GM18909 (cell line): ENCODE data around the gene MCM7.
A peak's percentile ranks its signal among the peaks of the same experiment; 100 is the strongest.

Experiments used
- ATAC-seq: cut with Tn5 transposase; IDR thresholded peaks from one replicate; pipeline ENCODE4 v1.9.1; 2021; ENCODE audit warnings: mild to moderate bottlenecking; ENCODE audit not compliant: unreplicated experiment, poor library complexity

The MCM7 gene

GRCh38 chr7:100075418-100075817, 25.8 kb downstream of the MCM7 start:
- no peak for ATAC-seq

- ATAC-seq = no peak
Measured at GRCh38 chr7:100074841-100075240, 26.4 kb downstream of the MCM7 start.

GRCh38 chr7:100072462-100072861, 28.7 kb downstream of the MCM7 start:
- ATAC-seq = no peak

- no peak for ATAC-seq
Measured at GRCh38 chr7:100071018-100071723, 30.0 kb downstream of the MCM7 start.

- ATAC-seq = no peak
Measured at GRCh38 chr7:100069991-100070390, 31.2 kb downstream of the MCM7 start.

GRCh38 chr7:100066953-100067352, 34.2 kb downstream of the MCM7 start:
- no peak for ATAC-seq

GRCh38 chr7:100065452-100066186, 35.6 kb downstream of the MCM7 start:
- no peak for ATAC-seq

GRCh38 chr7:100064162-100064561, 37.0 kb downstream of the MCM7 start:
- ATAC-seq = no peak

GRCh38 chr7:100063376-100063775, 37.8 kb downstream of the MCM7 start:
- ATAC-seq = no peak

- ATAC-seq = no peak
Measured at GRCh38 chr7:100061518-100062193, 39.5 kb downstream of the MCM7 start.

GRCh38 chr7:100059251-100059739, 41.9 kb downstream of the MCM7 start:
- no peak for ATAC-seq

- ATAC-seq = no peak
Measured at GRCh38 chr7:100057006-100057405, 44.2 kb downstream of the MCM7 start.

GRCh38 chr7:100053215-100053614, 48.0 kb downstream of the MCM7 start:
- ATAC-seq = no peak

GRCh38 chr7:100051611-100052010, 49.6 kb downstream of the MCM7 start:
- no peak for ATAC-seq

- peak; percentile 91 for ATAC-seq
Measured at GRCh38 chr7:100049441-100050291, 51.5 kb downstream of the MCM7 start, which contains the start of gene ZSCAN21. ZSCAN21 (plus strand) TSS chr7:100049774; CDS start chr7:100057007, 7,233 bp downstream.

- ATAC-seq = no peak
Measured at GRCh38 chr7:100048680-100049079, 52.5 kb downstream of the MCM7 start.

GRCh38 chr7:100044718-100045117, 56.5 kb downstream of the MCM7 start:
- no peak for ATAC-seq
